ENCODE data around the gene RHOC. TPM values are rescaled to one million over a fixed set of nuclear protein-coding genes. Genes with fewer than 3 reads are reported as not detected.
A peak's percentile ranks its signal among the peaks of the same experiment; 100 is the strongest.

The RHOC gene
- total RNA-seq, 5 donors from 2014 or later (not counting 1 experiment from before 2014, with no cell fraction given), result 6.0 to 33.2 (median 12.1) TPM

GRCh38 chr1:112665857-112666256 is 41.1 kb downstream of the RHOC start:
- peaks cover 10 to 75% of the 10 kb centered on the region in 2 donors for H3K36me3 ChIP-seq (ENCODE audit: control insufficient read depth in 2 of 2, extremely low read depth in 1 of 2, insufficient read depth in 1 of 2, low read length in 1 of 2)
- H3K9me3 ChIP-seq, result no peaks in the 10 kb centered on the region
- H3K27ac ChIP-seq (ENCODE audit: low read length), result no peak overlapping the region
- Mint-ChIP-seq H3K27ac (peak overlapping the region; percentile 11 to 27), H3K36me3 (peaks cover 65% of the 10 kb centered on the region), H3K9me3 (no peaks in the 10 kb centered on the region), H3K4me1 (peaks cover 21 to 26% (median 23%) of the 10 kb centered on the region in 3 donors), H3K27me3 (no peaks in the 10 kb centered on the region), H3K4me3 (no peak overlapping the region)
- no peak for DNase-seq
- WGBS (ENCODE audit: insufficient coverage), result 100% methylated on average over 1 of the region's 3 CpGs
- POLR2A ChIA-PET, result interaction anchor here in 1 of 2 donors (1.2 kb wide), 1 partner anchor 9 kb away, joined by 3 read pairs; no protein-coding TSS in a partner anchor
- no peak for ATAC-seq (replicated peaks in 1 of 4)
- no peaks in the 10 kb centered on the region for H3K27me3 ChIP-seq (replicated peaks in 1 of 2; ENCODE audit: control insufficient read depth in 2 of 2, extremely low read depth in 1 of 2, insufficient read depth in 2 of 2, low read length in 1 of 2)
- H3K4me1 ChIP-seq (ENCODE audit: control insufficient read depth in 1 of 2, extremely low read depth in 1 of 2, insufficient read depth in 2 of 2, low read length in 2 of 2), result peaks cover 0 to 3% of the 10 kb centered on the region in 2 experiments
- CTCF ChIA-PET, result interaction anchor here in 1 of 2 donors (1.5 kb wide), 2 partner anchors 7 to 9 kb away, joined by 3 to 5 read pairs; partner anchors contain the start of gene MOV10
- no peak overlapping the region for H3K4me3 ChIP-seq (ENCODE audit: control insufficient read depth in 1 of 2, extremely low read depth in 1 of 2, low read length in 1 of 2)

- no CpG with 5 or more reads among the region's 1 CpG for WGBS (ENCODE audit: insufficient coverage)
- Histone ChIP-seq H3K9me3 (no peaks in the 10 kb centered on the region), H3K27me3 (replicated peaks in 1 of 2; ENCODE audit: control insufficient read depth in 2 of 2, extremely low read depth in 1 of 2, insufficient read depth in 2 of 2, low read length in 1 of 2) (no peaks in the 10 kb centered on the region), H3K4me1 (ENCODE audit: control insufficient read depth in 1 of 2, extremely low read depth in 1 of 2, insufficient read depth in 2 of 2, low read length in 2 of 2) (peaks cover 0 to 7% of the 10 kb centered on the region in 2 experiments), H3K4me3 (ENCODE audit: control insufficient read depth in 1 of 2, extremely low read depth in 1 of 2, low read length in 1 of 2) (no peak overlapping the region), H3K36me3 (ENCODE audit: control insufficient read depth in 2 of 2, extremely low read depth in 1 of 2, insufficient read depth in 1 of 2, low read length in 1 of 2) (peaks cover 3 to 76% of the 10 kb centered on the region in 2 donors), H3K27ac (ENCODE audit: low read length) (no peak overlapping the region)
- H3K36me3 Mint-ChIP-seq, result peaks cover 47% of the 10 kb centered on the region
- H3K9me3 Mint-ChIP-seq, result no peaks in the 10 kb centered on the region
- ChIA-PET CTCF (interaction anchor here in 1 of 2 donors (0.6 to 1.2 kb wide), 2 partner anchors 22 to 1881 kb away, joined by 3 read pairs; no protein-coding TSS in a partner anchor), POLR2A (interaction anchor here in 1 of 2 donors (0.8 kb wide), 1 partner anchor 29 kb away, joined by 4 read pairs; no protein-coding TSS in a partner anchor)
- H3K27ac Mint-ChIP-seq, result peak overlapping the region in 1 of 2 donors; percentile 54
- no peaks in the 10 kb centered on the region for H3K27me3 Mint-ChIP-seq
- DNase-seq (no peak), ATAC-seq (replicated peaks in 1 of 4) (no peak)
- H3K4me3 Mint-ChIP-seq, result no peak overlapping the region
- peaks cover 16 to 31% (median 26%) of the 10 kb centered on the region in 3 donors for H3K4me1 Mint-ChIP-seq
Measured at GRCh38 chr1:112651205-112651604, 55.7 kb downstream of the RHOC start.

Other genes with a start within 250 kb of the RHOC start
- under 1 TPM; 0.23 to 0.86 (median 0.47) TPM for gene WNT2B, start 198.2 kb downstream of the RHOC start, total RNA-seq
- 10 to 100 TPM; 15.9 to 33.7 (median 17.7) TPM for gene ST7L, start 88.0 kb downstream of the RHOC start, total RNA-seq
- gene CAPZA1, start 87.3 kb downstream of the RHOC start, total RNA-seq, result 100 to 1,000 TPM; 115 to 189 (median 138) TPM
- gene MOV10, start 32.5 kb downstream of the RHOC start, total RNA-seq, result 100 to 1,000 TPM in 1 of 5 donors, 10 to 100 TPM in 4; 71.0 to 103 (median 86.1) TPM
- gene PPM1J, start 8.2 kb upstream of the RHOC start, total RNA-seq, result under 1 TPM; 0.15 to 0.77 (median 0.38) TPM
- 10 to 100 TPM; 13.3 to 23.2 (median 20.3) TPM for gene SLC16A1, start 249.1 kb upstream of the RHOC start, total RNA-seq

Data from T-cell (primary cell).